Psoas muscle (tissue), 8 donors: Measurements from ENCODE around the gene RNF207. TPM values are rescaled to one million over a fixed set of nuclear protein-coding genes. Genes with fewer than 3 reads are reported as not detected.

Source experiments
- ATAC-seq, 4 donors: fragments of 200-7000 bp; cut with Tn5 transposase; one replicate each; pipeline ENCODE4 v1.9.1; 2020; ENCODE audit warnings: moderate library complexity in 3 of 4, mild to moderate bottlenecking in 2 of 4
- DNase-seq, 2 donors: peaks; one replicate each; pipeline ENCODE4 v3.0.0-alpha.2; 2020
- H3K27ac ChIP-seq: fragments of 200-600 bp; one replicate; pipeline ENCODE4 v1.8.0; 2022
- H3K27me3 ChIP-seq, 3 donors: fragments of 200-600 bp in 1 of 3; one replicate each; pipeline versions ENCODE4 v1.6.1 to v1.8.0; 2013 to 2022; ENCODE audit warnings: low read length in 2 of 3, mild to moderate bottlenecking in 2 of 3, moderate library complexity in 1 of 3; ENCODE audit not compliant: insufficient read depth in 3 of 3
- H3K36me3 ChIP-seq, 2 donors: fragments of 200-600 bp in 1 of 2; one replicate each; pipeline versions ENCODE4 v1.6.1 to v1.8.0; 2013 to 2022; ENCODE audit warnings: low read depth in 1 of 2, mild to moderate bottlenecking in 1 of 2, moderate library complexity in 1 of 2; ENCODE audit not compliant: insufficient read depth in 1 of 2
- H3K4me1 ChIP-seq: fragments of 200-600 bp; one replicate; pipeline ENCODE4 v1.8.0; 2022
- H3K4me3 ChIP-seq: fragments of 200-600 bp; one replicate; pipeline ENCODE4 v1.8.0; 2022; ENCODE audit warnings: mild to moderate bottlenecking
- H3K9me3 ChIP-seq: fragments of 200-600 bp; one replicate; pipeline ENCODE4 v1.8.0; 2022
- WGBS, 3 donors: extraction: QIAGEN DNeasy Blood & Tissue Kit; methylation state at CpG; one replicate each; pipeline versions ENCODE4 v1.1.6 to v1.1.7; 2013; 5-methylcytosine and 5-hydroxymethylcytosine counted together
- intact Hi-C, 2 donors: fragments of 100-400 bp; cut with DNase I; formaldehyde crosslinking; loops; one replicate each; pipeline versions ENCODE4 v1.11.0 to v1.14.2; 2022
- polyA plus RNA-seq, 3 donors: library from polyadenylated mRNA; stranded (reverse); fragments of 200-250 nt; gene quantifications; one replicate each; pipeline ENCODE4 v1.2.3, GENCODE V29; 2013
- total RNA-seq, 4 donors: library from RNA; stranded (reverse); fragmentation: NEBNext Ultra II Directional in 2 of 4; extraction: Animal tissue kit (Norgen Biotek cat#: 25700) in 2 of 4; gene quantifications; one replicate each; pipeline versions ENCODE4 v1.2.1 to v1.2.4, GENCODE V29; 2021 to 2023
- TF ChIP-seq, protein P1 (sequence below): fragments of 200-600 bp; IDR thresholded peaks from one replicate; pipeline ENCODE4 v1.8.0; 2022; ENCODE audit warnings: antibody characterized with exemption
- donor health status: healthy with polysubstance abuse.
- donor health status: DM: no; HTN: no; CAD: no; lungs with moderate emphysema.
- donor health status: Bipolar disorder and iron deficiency.
- donor health status: healthy.
- donor health status: DM: yes; HTN: yes; CAD: no.
- donor health status: DM: no; HTN: no; CAD: no.
- donor health status: DM: no; HTN: no; CAD: no.
- donor health status: DM: yes; HTN: yes; CAD: no.

Gene RNF207
- total and polyA plus RNA-seq, 7 donors: 2.5 to 13.6 (median 4.0) TPM

DNA sequence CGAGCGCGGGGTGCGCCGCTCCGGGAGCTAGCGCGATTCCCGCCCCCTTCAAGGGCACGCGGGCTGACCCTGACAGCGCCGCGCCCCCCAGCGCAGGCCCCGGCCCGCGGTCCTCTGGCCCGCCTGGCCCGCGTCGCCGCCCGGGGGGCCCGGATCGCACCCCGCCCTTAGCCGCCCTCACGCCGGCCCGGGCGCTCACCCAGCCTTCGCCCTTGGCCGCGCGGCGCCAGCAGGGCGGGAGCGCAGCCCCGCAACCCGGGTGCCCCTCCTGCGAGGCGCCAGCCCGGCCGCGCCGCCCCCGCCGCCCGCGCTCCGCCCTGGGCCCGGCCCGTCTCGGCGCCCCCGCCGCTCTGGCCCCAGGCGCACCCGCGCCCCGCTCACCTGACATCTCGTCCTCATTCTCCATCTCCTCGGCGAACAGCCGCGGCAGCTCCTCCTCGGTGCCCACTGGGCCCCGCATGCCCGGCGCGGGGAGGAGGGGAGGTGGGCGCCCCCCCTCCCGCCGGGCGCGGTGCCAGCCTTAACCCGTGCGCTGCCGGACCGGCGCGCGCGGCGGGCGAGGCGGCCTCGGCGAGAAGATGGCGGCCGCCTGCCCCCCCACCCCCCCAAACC is 26.2 kb upstream of the RNF207 start:
- TF ChIP-seq, protein P1, sequence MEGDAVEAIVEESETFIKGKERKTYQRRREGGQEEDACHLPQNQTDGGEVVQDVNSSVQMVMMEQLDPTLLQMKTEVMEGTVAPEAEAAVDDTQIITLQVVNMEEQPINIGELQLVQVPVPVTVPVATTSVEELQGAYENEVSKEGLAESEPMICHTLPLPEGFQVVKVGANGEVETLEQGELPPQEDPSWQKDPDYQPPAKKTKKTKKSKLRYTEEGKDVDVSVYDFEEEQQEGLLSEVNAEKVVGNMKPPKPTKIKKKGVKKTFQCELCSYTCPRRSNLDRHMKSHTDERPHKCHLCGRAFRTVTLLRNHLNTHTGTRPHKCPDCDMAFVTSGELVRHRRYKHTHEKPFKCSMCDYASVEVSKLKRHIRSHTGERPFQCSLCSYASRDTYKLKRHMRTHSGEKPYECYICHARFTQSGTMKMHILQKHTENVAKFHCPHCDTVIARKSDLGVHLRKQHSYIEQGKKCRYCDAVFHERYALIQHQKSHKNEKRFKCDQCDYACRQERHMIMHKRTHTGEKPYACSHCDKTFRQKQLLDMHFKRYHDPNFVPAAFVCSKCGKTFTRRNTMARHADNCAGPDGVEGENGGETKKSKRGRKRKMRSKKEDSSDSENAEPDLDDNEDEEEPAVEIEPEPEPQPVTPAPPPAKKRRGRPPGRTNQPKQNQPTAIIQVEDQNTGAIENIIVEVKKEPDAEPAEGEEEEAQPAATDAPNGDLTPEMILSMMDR: no peak
- Histone ChIP-seq H3K36me3 (peaks cover 0 to 5% of the 10 kb centered on the region in 2 donors), H3K27me3 (peaks cover 0 to 64% (median 22%) of the 10 kb centered on the region in 3 donors), H3K4me1 (peaks cover 13% of the 10 kb centered on the region), H3K27ac (no peak overlapping the region), H3K9me3 (no peaks in the 10 kb centered on the region), H3K4me3 (peak overlapping the region; percentile 38)
- 0 to 2% (median 0%) methylated on average over 6 to 89 of the region's 92 CpGs for WGBS, 3 donors
- ATAC-seq (no peak), DNase-seq (no peak)
- intact Hi-C loops: loop anchor here in 1 of 2 donors (10.0 kb wide), 1 partner anchor 135 kb away; the partner anchor contains the start of gene KCNAB2

DNA sequence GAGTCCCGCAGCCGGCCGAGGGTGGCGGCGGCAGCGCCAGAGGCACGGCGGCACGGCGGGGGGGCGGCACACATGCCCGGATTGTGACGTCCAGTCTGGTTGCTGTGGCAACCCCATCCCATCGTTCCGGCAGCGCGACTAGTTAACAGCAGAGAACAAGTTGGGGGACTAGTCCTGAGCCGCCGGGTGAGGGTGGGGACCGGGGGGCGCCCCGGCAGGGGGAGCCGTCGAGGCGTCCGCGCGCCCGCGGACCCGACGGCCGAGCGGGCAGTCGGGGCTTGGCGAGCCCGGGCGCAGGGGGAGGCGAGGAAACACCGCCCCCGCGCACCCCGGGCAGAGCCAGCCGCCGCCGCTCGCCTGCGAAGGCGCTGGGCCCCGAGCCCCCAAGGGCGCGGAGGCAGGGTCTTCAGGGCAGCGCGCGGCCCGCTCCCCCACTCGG is 25.6 kb upstream of the RNF207 start, which contains the start of gene CHD5:
CHD5 (minus strand) TSS at position 54 of the 439 bp plus-strand sequence. CDS start 298 bp downstream, outside the sequence.
- Histone ChIP-seq H3K4me1 (peaks cover 13% of the 10 kb centered on the region), H3K27me3 (peaks cover 0 to 64% (median 22%) of the 10 kb centered on the region in 3 donors), H3K9me3 (no peaks in the 10 kb centered on the region), H3K27ac (no peak within 1 kb of the TSS), H3K4me3 (peak within 1 kb of the TSS; percentile 38), H3K36me3 (peaks cover 0 to 8% of the 10 kb centered on the region in 2 donors)
- ATAC-seq: no peak
- TF ChIP-seq, protein P1: no peak
- intact Hi-C loops: no loop called here
- WGBS, 3 donors: 0 to 1% (median 0%) methylated on average over 31 to 57 of the region's 57 CpGs
- DNase-seq: no peak

DNA sequence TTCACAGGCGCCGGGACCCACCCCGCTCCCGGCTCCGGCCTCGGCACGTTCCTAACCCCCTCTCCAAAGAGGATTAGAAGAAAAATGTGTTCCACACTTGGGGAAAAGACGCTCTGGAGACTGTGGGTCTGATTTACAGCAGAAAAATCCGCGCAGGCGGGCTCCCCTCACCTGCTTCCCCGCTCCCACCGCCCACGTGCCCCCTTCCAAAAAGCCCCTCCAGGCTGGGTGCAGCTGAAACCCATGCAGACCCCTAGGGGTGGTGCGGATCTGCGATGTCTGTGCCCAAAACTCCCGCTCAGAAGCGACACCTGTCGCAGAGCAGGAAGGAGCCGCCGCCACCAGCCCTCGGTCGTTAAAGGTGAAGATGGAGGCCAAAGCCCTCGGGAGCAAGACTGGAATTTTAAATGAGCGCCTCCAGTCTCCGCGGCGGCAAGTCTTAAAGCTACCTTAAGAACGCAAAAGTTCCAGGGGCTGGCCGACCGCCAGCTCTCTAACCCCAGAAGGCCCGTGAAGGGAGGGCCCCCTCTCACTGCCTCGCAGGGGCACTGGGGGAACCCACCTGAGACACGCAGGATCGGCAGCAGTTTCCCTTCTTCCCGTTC is 25.1 kb upstream of the RNF207 start:
- WGBS, 3 donors: 2 to 4% (median 3%) methylated on average over 26 to 36 of the region's 36 CpGs
- TF ChIP-seq, protein P1: no peak
- no peak for ATAC-seq
- peaks cover 13% of the 10 kb centered on the region for H3K4me1 ChIP-seq
- peaks cover 0 to 61% (median 22%) of the 10 kb centered on the region in 3 donors for H3K27me3 ChIP-seq
- no peaks in the 10 kb centered on the region for H3K9me3 ChIP-seq
- H3K4me3 ChIP-seq: no peak overlapping the region
- H3K36me3 ChIP-seq: peaks cover 0 to 13% of the 10 kb centered on the region in 2 donors
- intact Hi-C loops: no loop called here
- no peak overlapping the region for H3K27ac ChIP-seq
- no peak for DNase-seq

DNA sequence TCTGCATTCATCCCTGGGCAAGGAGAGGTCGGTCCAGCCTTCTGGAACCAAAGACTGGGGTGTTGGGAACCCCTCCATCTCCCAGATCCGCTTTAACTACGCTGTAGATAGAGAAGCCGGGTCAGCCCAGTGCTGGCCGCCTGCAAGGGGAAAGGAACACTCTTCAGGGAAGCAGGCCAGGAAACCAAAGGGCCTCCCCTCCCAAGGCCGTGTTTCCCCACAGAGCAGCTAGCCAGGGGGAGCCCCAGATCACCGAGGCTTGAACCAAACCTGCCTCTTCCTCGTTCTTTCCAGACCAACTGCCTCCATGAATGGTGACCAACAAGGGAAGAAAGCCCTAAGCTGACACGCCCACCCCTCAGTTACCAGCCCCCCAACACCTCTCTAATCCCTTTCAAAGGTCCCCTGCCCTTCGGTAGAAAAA is 24.6 kb upstream of the RNF207 start:
- Histone ChIP-seq H3K4me3 (no peak overlapping the region), H3K4me1 (peaks cover 13% of the 10 kb centered on the region), H3K9me3 (no peaks in the 10 kb centered on the region), H3K27ac (no peak overlapping the region), H3K36me3 (peaks cover 0 to 17% of the 10 kb centered on the region in 2 donors), H3K27me3 (peaks cover 0 to 57% (median 22%) of the 10 kb centered on the region in 3 donors)
- TF ChIP-seq, protein P1: no peak
- ATAC-seq (peak in 1 of 4 donors; percentile 27), DNase-seq (no peak)
- intact Hi-C loops: no loop called here
- 6 to 11% (median 9%) methylated on average over 10 of the region's 10 CpGs for WGBS, 3 donors
